ENCODE measurements around the gene UNG.

The UNG gene

GRCh38 chr12:109157986-109158385 lies 60.6 kb downstream of the UNG start:
- DNase-seq = no peak

GRCh38 chr12:109160433-109160832 lies 63.0 kb downstream of the UNG start:
- DNase-seq = no peak

Measured in activated CD8-positive, alpha-beta memory T cell treated with anti-CD3 and anti-CD28 coated beads, Interleukin-2, amount 50 U/mL, for 4 hours (primary cell).